Epithelial cell of prostate (primary cell): Measurements from ENCODE around the gene AMOT.

Source experiments
- DNase-seq: peaks from one replicate; pipeline ENCODE4 v3.0.0-alpha.2; 2011; ENCODE audit warnings: low read depth, low spot score
- H3K27ac ChIP-seq: fragments of 450-650 bp; 2 replicates; pipeline ENCODE4 v1.5.1; 2017; ENCODE audit warnings: mild to moderate bottlenecking

Gene AMOT

GRCh38 chrX:112808007-112808406 is 32.6 kb downstream of the AMOT start:
- no peak for DNase-seq
- H3K27ac ChIP-seq, result no peak overlapping the region

- H3K27ac ChIP-seq, result no peak overlapping the region
- DNase-seq, result no peak
These were observed 37.6 kb downstream of the AMOT start for GRCh38 chrX:112803060-112803459.

- H3K27ac ChIP-seq, result no peak overlapping the region
- no peak for DNase-seq
These were observed 38.1 kb downstream of the AMOT start for GRCh38 chrX:112802541-112802940.

- DNase-seq, result no peak
- no peak overlapping the region for H3K27ac ChIP-seq
These were observed 39.5 kb downstream of the AMOT start for GRCh38 chrX:112800971-112801775.

- DNase-seq, result no peak
- H3K27ac ChIP-seq, result no peak overlapping the region
These were observed 41.2 kb downstream of the AMOT start for GRCh38 chrX:112799425-112799824.

GRCh38 chrX:112798736-112799135 is 41.9 kb downstream of the AMOT start:
- no peak overlapping the region for H3K27ac ChIP-seq
- no peak for DNase-seq

GRCh38 chrX:112789931-112790330 is 50.7 kb downstream of the AMOT start:
- no peak overlapping the region for H3K27ac ChIP-seq
- no peak for DNase-seq

GRCh38 chrX:112786076-112786475 is 54.6 kb downstream of the AMOT start:
- DNase-seq, result no peak
- no peak overlapping the region for H3K27ac ChIP-seq

GRCh38 chrX:112785344-112785743 is 55.3 kb downstream of the AMOT start:
- no peak for DNase-seq
- no peak overlapping the region for H3K27ac ChIP-seq

GRCh38 chrX:112784692-112785091 is 55.9 kb downstream of the AMOT start:
- no peak overlapping the region for H3K27ac ChIP-seq
- DNase-seq, result no peak

- DNase-seq, result no peak
- no peak overlapping the region for H3K27ac ChIP-seq
These were observed 61.5 kb downstream of the AMOT start for GRCh38 chrX:112779139-112779538.

- no peak for DNase-seq
- H3K27ac ChIP-seq, result no peak overlapping the region
These were observed 65.9 kb downstream of the AMOT start for GRCh38 chrX:112774651-112775293.

- H3K27ac ChIP-seq, result no peak overlapping the region
- no peak for DNase-seq
These were observed 66.5 kb downstream of the AMOT start for GRCh38 chrX:112774142-112774541.

GRCh38 chrX:112769034-112769433 is 71.6 kb downstream of the AMOT start:
- H3K27ac ChIP-seq, result no peak overlapping the region
- DNase-seq, result no peak

GRCh38 chrX:112768563-112768962 is 72.1 kb downstream of the AMOT start:
- H3K27ac ChIP-seq, result no peak overlapping the region
- DNase-seq, result no peak

GRCh38 chrX:112766774-112767173 is 73.9 kb downstream of the AMOT start:
- H3K27ac ChIP-seq, result no peak overlapping the region
- no peak for DNase-seq

GRCh38 chrX:112761242-112762207 is 79.1 kb downstream of the AMOT start:
- DNase-seq, result no peak
- H3K27ac ChIP-seq, result no peak overlapping the region

- DNase-seq, result no peak
- no peak overlapping the region for H3K27ac ChIP-seq
These were observed 79.9 kb downstream of the AMOT start for GRCh38 chrX:112760697-112761096.

- H3K27ac ChIP-seq, result no peak overlapping the region
- DNase-seq, result no peak
These were observed 80.7 kb downstream of the AMOT start for GRCh38 chrX:112759966-112760365.

GRCh38 chrX:112759512-112759911 is 81.1 kb downstream of the AMOT start:
- no peak for DNase-seq
- no peak overlapping the region for H3K27ac ChIP-seq

GRCh38 chrX:112757946-112758345 is 82.7 kb downstream of the AMOT start:
- DNase-seq, result no peak
- no peak overlapping the region for H3K27ac ChIP-seq
